HL-60 (cell line): ENCODE results near the gene SLC35B4.

Experiments used
- GABPA ChIP-seq: IDR thresholded peaks from 2 replicates; pipeline ENCODE4 v1.6.1; 2012; ENCODE audit warnings: low read depth
- TF ChIP-seq, protein P1 (sequence below): IDR thresholded peaks from one replicate; pipeline ENCODE4 v1.5.1; 2011; ENCODE audit warnings: low read length, control low read depth, inconsistent platforms; ENCODE audit not compliant: insufficient read depth

DNA sequence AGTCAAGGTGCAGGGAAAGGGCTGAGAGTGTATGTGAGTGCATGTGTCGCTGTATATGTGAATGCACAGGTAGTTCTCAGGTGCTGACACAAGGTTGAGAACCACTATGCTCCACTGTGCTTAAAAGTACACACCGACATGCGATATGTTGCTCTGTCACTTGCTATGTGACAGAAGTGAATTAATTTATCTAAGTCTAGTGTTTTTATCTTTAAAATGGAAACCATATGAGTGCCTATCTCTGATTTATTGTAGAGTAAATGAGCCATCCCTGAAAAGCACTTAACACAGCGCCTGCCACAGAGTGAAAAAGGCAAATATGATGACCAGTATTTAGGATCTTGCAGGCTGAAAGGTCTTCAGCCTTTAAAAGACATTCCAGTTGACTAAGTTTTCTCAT lies 4.9 kb downstream of the SLC35B4 start:
- TF ChIP-seq, protein P1, sequence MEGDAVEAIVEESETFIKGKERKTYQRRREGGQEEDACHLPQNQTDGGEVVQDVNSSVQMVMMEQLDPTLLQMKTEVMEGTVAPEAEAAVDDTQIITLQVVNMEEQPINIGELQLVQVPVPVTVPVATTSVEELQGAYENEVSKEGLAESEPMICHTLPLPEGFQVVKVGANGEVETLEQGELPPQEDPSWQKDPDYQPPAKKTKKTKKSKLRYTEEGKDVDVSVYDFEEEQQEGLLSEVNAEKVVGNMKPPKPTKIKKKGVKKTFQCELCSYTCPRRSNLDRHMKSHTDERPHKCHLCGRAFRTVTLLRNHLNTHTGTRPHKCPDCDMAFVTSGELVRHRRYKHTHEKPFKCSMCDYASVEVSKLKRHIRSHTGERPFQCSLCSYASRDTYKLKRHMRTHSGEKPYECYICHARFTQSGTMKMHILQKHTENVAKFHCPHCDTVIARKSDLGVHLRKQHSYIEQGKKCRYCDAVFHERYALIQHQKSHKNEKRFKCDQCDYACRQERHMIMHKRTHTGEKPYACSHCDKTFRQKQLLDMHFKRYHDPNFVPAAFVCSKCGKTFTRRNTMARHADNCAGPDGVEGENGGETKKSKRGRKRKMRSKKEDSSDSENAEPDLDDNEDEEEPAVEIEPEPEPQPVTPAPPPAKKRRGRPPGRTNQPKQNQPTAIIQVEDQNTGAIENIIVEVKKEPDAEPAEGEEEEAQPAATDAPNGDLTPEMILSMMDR: no peak
- TF ChIP-seq GABPA: no peak
